ENCODE results near the gene NANOS2.

- TF ChIP-seq POLR2A (IDR thresholded peaks at IDR 0.05) (no peak), CTCF (IDR thresholded peaks at IDR 0.05) (no peak), POLR2AphosphoS5 (IDR thresholded peaks at IDR 0.05) (peak in 2 of 3 donors; percentile 44 to 91), EP300 (IDR thresholded peaks at IDR 0.05) (no peak)
These were observed 13.1 kb upstream of the NANOS2 start for GRCh38 chr19:45927565-45928261.

Measured in suprapubic skin (tissue), 4 donors.